HG03175 (cell line): ENCODE measurements around the gene WFDC10B.
"Not testable (repeated sequence)": the region's sequence is repeated elsewhere in the genome, so short reads cannot be mapped to it uniquely, and the experiment has no call there.

Source experiments
- ATAC-seq: cut with Tn5 transposase; IDR thresholded peaks from one replicate; pipeline ENCODE4 v1.9.1; 2021; ENCODE audit warnings: mild to moderate bottlenecking, moderate library complexity; ENCODE audit not compliant: unreplicated experiment

The WFDC10B gene

GRCh38 chr20:45704969-45705637 is at the start of gene WFDC10B:
TSS of gene WFDC10B (minus strand) at chr20:45705019. CDS start at chr20:45685992, 19,027 bp downstream.
- ATAC-seq = no peak

GRCh38 chr20:45752746-45753145 is 47.9 kb upstream of the WFDC10B start:
- no peak for ATAC-seq

DNA sequence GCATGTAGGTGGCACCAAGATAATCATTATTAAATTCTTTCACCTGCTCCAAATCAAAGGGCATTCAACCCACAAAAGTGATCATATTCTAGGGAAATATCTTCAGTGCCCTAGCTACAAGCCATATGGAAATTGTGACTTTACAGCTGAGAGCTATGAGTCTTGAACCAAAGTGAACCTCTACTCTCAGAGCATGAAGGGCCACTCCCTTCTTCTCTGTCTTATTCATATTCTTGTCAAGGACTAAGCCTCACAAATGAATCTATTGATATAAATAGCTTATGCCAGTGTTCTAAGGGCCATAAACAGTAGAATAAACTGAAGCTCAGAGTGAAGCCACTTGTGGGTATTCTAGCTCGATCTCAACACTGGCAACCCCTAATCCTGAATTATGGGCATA is 46.9 kb upstream of the WFDC10B start:
- ATAC-seq = no peak

DNA sequence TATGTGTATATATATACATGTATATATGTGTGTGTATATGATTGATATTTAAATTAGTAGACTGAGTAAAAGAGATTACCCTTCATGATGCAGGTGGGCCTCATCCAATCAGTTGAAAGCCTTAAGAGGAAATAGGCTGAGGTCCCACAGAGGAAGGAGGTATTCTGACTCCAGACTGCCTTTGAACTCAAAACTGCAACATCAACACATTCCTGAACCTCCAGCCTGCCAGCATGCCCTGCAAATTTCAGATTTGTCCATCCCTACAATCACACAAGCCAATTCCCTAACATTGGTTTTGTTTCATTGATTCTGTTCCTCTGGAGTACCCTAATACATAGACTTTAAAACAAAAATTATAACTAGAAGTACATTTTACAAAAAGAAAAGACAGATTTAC is 40.2 kb upstream of the WFDC10B start:
- ATAC-seq = no peak

DNA sequence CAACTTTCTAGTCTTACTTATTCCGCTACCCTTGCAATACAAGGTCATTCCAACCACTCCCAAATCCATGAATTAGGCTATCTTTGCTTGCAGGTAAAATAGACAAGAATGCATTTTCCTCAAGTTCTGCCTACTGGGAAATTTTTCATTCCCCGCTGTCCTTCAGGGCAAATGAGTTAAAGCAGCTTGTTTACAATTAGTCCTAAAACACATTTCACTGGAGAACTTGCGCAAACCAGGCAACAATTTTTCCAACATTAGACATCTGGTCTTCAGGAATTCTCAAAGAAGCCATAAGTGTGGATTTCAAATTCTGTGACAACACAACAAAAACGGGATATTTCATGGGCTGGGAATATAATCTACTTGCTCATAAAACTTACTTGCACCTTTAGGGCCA is 37.8 kb upstream of the WFDC10B start:
- ATAC-seq = no peak

GRCh38 chr20:45735988-45736387 is 31.2 kb upstream of the WFDC10B start:
- no peak for ATAC-seq

DNA sequence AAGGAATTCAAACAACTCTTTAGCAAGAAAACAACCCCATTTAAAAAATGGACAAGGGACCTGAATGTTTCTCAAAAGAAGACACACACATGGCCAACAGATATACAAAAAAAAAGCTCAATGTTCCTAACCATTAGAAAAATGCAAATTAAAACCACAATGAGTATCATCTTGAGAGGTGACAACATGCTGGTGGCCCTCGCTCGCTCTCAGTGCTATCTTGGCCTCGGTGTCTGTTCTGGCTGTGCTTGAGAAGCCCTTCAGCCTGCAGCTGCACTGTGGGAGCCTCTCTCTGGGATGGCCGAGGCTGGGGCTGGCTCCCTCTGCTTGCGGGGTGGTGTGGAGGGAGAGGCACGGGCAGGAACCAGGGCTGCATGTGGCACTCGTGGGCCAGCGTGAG is 30.7 kb upstream of the WFDC10B start:
- no peak for ATAC-seq

GRCh38 chr20:45732199-45732598 is 27.4 kb upstream of the WFDC10B start:
- ATAC-seq = no peak

DNA sequence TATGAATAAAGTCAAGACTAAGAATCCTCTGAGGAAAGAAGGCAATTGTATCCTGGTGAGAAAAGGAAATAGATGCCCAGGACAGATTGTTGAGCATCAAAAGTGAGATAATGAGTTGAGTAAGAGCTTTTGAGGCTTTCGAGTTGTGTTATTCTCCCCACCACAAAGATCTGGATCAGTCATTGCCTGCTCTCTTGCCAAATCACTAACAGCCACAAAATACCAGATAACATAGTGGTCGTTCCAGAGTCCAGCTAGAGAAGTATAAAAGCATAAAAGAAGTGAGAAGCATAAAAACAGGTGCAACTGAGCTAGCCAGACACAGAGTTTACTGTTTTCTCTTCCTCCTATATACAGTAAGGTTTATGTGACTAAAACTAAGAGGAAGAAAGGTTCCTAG is 22.2 kb upstream of the WFDC10B start:
- no peak for ATAC-seq

DNA sequence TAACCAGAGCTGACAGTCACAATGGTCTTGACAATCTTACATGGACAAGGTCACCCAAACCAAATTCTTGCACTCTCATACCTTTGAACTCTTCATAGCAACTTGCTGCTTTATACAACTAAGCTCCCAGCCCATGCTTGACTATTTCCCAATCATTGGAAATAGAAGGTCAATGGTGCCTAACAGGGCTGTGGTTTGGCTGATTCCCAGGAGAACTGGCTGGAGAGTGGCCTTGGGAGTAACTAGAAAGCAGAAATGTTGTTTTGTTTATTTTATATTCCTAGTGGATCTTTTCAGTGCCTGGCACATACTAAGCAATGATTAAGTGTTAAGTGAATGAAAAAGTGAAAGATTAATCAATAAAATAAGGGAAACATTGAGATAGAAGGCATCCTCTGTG is 20.3 kb upstream of the WFDC10B start:
- ATAC-seq = no peak

- ATAC-seq = no peak
These were observed 17.2 kb upstream of the WFDC10B start, which contains the start of gene SPINT4 for GRCh38 chr20:45722047-45722446. TSS of gene SPINT4 (plus strand) at chr20:45722347. CDS start at chr20:45722368, 21 bp downstream.

GRCh38 chr20:45716141-45716688 is 11.4 kb upstream of the WFDC10B start:
- not testable (repeated sequence) for ATAC-seq

DNA sequence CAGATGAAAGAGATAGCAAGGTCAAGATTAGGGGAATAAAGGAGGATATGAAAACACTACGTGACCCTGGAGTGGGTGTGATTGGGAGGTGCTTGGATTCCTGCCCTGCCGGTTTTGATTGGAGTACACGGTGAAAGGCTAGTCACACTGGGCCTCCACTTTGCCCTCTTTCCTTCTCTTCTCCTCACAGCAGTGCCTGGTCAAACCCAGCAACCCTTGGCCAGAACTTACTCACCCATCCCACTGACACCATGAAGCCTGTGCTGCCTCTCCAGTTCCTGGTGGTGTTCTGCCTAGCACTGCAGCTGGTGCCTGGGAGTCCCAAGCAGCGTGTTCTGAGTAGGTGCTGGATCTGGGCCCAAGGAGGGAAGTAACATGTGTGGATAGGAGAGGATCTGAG is 2.9 kb downstream of the WFDC10B start, which contains the start of gene WFDC13:
TSS of gene WFDC13 (plus strand) at position 166 of the 400 bp plus-strand sequence. CDS start at position 252, 86 bp downstream.
- ATAC-seq = no peak

- no peak for ATAC-seq
These were observed 3.7 kb downstream of the WFDC10B start for GRCh38 chr20:45701104-45701503.

GRCh38 chr20:45695496-45695895 is 9.3 kb downstream of the WFDC10B start:
- no peak for ATAC-seq

GRCh38 chr20:45693346-45693745 is 11.5 kb downstream of the WFDC10B start:
- not testable (repeated sequence) for ATAC-seq

GRCh38 chr20:45685896-45686295 is 18.9 kb downstream of the WFDC10B start:
- no peak for ATAC-seq

GRCh38 chr20:45679650-45680049 is 25.2 kb downstream of the WFDC10B start:
- no peak for ATAC-seq

DNA sequence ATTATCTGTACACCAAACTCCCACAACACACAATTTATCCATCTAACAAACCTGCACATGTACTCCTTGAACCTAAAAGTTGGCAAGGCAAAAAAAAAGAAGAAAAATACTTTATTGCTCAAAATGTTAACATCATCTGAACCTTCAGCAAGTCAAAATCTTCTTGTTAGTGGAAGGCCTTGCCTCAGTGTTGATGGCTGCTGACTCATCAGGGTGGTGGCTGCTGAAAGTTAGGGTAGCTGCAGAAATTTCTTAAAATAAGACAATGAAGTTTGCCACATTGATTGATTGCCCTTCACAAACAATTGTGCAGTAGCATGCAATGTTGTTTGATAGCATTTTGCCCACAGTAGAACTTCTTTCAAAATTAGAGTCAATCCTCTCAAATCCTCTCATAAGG is 32.1 kb downstream of the WFDC10B start:
- ATAC-seq = no peak

- ATAC-seq = no peak
These were observed 34.7 kb downstream of the WFDC10B start, which contains the start of gene WFDC11 for GRCh38 chr20:45670139-45670538. TSS of gene WFDC11 (minus strand) at chr20:45670239. CDS start at chr20:45650600, 19,639 bp downstream.

DNA sequence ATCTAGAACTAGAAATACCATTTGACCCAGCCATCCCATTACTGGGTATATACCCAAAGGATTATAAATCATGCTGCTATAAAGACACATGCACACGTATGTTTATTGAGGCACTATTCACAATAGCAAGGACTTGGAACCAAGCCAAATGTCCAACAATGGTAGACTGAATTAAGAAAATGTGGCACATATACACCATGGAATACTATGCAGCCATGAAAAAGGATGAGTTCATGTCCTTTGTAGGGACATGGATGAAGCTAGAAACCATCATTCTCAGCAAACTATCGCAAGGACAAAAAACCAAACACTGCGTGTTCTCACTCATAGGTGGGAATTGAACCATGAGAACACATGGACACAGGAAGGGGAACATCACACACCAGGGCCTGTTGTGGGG is 47.8 kb downstream of the WFDC10B start:
- ATAC-seq = not testable (repeated sequence)

DNA sequence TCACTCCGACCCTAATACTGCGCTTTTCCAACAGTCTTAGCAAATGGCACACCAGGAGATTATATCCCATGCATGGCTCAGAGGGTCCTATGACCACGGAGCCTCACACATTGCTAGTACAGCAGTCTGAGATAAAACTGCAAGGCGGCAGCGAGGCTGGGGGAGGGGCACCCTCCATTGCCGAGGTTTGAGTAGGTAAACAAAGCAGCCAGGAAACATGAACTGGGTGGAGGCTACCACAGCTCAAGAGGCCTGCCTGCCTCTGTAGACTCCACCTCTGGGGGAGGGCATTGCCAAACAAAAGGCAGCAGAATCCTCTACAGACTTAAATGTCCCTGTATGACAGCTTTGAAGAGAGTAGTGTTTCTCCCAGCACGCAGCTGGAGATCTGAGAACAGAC is 53.1 kb downstream of the WFDC10B start:
- not testable (repeated sequence) for ATAC-seq
